Sigmoid colon (tissue), 4 donors: ENCODE measurements around the gene SLC9B2.

ENCODE experiments used
- EP300 ChIP-seq, 4 donors: sonication (generic); formaldehyde crosslinking; IDR thresholded peaks; one replicate each; pipeline ENCODE4 v1.6.1; 2017; ENCODE audit warnings: antibody characterized with exemption in 4 of 4
- POLR2A ChIP-seq, 2 donors: fragments of 450-650 bp; IDR thresholded peaks; one replicate each; pipeline ENCODE4 v1.6.1; 2016; ENCODE audit warnings: antibody characterized with exemption in 2 of 2, mild to moderate bottlenecking in 2 of 2, moderate library complexity in 2 of 2
- POLR2AphosphoS5 ChIP-seq, 4 donors: sonication (generic); formaldehyde crosslinking; IDR thresholded peaks; one replicate each; pipeline ENCODE4 v1.6.1; 2017; ENCODE audit warnings: antibody characterized with exemption in 4 of 4
- TF ChIP-seq, protein P1 (sequence below), 4 experiments: fragments of 450-650 bp in 3 of 4; fragments of 200-600 bp in 1 of 4; IDR thresholded peaks; one replicate each; pipeline ENCODE4 v1.5.1; 2016 to 2019; ENCODE audit warnings: antibody characterized with exemption in 4 of 4, mild to moderate bottlenecking in 3 of 4, moderate library complexity in 2 of 4

DNA sequence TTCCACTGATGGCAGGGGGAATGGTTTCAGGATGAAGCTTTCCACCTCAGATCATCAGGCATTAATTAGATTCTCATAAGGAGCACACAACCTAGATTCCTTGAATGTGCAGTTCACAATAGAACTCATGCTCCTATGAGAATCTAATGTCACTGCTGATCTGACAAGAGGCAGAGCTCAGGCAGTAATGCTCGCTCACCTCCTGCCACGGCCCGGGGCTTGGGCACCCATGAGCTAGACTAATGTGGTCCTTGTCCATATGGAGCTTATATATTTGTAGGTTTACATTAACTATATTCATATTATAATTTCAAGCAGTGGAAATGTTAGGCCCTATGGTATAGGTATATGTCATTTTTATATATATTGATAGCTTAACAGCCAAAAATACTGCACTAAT is 24.4 kb downstream of the SLC9B2 start:
- no peak for TF ChIP-seq EP300 (IDR thresholded peaks at IDR 0.05)
- TF ChIP-seq, protein P1, sequence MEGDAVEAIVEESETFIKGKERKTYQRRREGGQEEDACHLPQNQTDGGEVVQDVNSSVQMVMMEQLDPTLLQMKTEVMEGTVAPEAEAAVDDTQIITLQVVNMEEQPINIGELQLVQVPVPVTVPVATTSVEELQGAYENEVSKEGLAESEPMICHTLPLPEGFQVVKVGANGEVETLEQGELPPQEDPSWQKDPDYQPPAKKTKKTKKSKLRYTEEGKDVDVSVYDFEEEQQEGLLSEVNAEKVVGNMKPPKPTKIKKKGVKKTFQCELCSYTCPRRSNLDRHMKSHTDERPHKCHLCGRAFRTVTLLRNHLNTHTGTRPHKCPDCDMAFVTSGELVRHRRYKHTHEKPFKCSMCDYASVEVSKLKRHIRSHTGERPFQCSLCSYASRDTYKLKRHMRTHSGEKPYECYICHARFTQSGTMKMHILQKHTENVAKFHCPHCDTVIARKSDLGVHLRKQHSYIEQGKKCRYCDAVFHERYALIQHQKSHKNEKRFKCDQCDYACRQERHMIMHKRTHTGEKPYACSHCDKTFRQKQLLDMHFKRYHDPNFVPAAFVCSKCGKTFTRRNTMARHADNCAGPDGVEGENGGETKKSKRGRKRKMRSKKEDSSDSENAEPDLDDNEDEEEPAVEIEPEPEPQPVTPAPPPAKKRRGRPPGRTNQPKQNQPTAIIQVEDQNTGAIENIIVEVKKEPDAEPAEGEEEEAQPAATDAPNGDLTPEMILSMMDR (IDR thresholded peaks at IDR 0.05): no peak
- TF ChIP-seq POLR2A (IDR thresholded peaks at IDR 0.05): no peak
- TF ChIP-seq POLR2AphosphoS5 (IDR thresholded peaks at IDR 0.05): no peak
